Adipose tissue (tissue), 3 donors: ENCODE data around the gene SLC12A4. TPM values are rescaled to one million over a fixed set of nuclear protein-coding genes. Genes with fewer than 3 reads are reported as not detected.
"Not testable (repeated sequence)": the region's sequence is repeated elsewhere in the genome, so short reads cannot be mapped to it uniquely, and the experiment has no call there.

Experiments
- H3K27ac ChIP-seq: one replicate; pipeline ENCODE4 v1.5.1; 2013; ENCODE audit warnings: low read depth, low read length
- WGBS, 3 donors: extraction: QIAGEN DNeasy Blood & Tissue Kit; methylation state at CpG; one replicate each; pipeline ENCODE4 v1.1.7; 2013; 5-methylcytosine and 5-hydroxymethylcytosine counted together
- polyA plus RNA-seq, 3 donors: library from polyadenylated mRNA; stranded (reverse); fragments of 200-250 nt; gene quantifications; one replicate each; pipeline ENCODE4 v1.2.3, GENCODE V29; 2013
- donor health status: healthy with polysubstance abuse.
- donor health status: Bipolar disorder and iron deficiency.
- donor health status: healthy.

The SLC12A4 gene
- polyA plus RNA-seq, 3 donors, result 13.2 to 56.9 (median 44.4) TPM

DNA sequence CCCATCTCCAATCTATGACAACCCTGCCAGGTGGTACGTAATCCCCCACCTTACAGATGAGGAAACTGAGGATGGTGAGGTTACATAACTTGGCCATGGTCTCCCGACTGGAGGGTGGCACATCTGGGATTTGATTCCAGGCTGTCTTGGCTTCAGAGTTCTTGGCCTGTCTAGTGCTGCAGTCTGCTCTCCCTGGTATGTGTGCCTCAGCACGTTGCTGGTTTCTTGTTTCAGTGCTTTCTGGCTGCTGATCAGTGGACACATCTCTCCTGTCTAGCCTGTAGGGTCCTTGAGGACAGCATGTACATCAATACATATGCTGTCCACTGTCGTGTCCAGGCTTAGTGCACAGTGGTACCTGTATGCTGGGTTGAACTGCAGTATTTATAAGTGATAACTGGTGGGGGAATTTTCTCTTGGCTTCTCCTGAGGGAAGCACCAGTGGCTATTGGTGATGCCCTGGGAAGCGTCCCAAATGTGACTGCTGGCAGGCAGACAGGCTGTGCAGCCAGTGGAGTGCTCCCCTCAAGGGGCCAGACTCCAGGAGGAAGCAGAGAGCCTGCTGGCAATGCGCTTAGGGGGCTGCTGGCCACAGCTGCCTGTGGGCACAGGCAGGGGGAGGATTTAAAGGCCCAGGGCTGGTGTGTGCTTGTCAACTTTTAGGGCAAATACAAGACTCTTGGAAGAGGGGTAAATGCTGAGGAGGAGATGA is 51.1 kb downstream of the SLC12A4 start:
- WGBS, 3 donors, result 49 to 65% (median 55%) methylated on average over 6 of the region's 6 CpGs
- H3K27ac ChIP-seq, result no peak overlapping the region

DNA sequence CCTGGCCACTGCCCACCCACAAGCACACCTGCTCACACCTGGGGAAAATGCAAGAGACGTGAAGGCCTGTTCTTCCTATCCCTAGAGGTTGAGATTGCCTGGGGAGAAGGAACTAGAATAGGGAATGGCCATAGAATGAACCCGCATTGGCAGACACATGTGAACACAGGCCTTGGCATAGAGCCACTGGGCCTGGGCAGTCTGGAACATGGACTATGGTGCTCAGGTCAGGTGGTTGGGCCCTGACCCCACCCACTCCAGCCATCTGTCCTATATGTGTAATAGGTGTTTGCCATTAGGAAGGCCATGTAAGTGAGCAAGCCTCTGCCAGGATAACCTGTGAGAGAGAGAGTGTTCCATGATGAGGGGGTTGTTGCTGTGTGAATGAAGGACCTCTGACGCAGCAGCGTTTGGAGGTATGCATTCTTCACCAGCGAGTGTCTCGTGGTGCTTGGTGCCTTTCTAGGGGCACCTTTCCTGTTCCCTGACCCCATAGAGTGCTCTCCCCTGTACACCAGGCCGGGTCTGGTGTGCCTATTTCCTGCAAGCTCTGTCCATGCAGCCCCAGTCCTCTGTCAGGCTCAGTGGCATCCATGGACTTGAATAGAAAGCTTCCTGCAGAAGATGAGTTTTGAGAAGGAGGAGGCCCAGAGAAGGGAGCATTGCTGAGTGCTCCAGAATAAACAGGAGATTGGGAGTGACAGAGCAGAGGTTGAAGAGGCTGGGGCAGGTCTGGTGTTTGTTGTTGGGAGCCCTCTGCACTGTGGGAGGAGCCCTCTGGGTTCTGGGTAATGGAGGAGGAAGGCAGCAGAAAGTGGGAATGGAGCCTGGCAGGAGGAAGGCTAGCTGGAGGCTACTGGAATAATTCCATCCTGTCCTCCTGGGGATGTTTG is 52.4 kb downstream of the SLC12A4 start:
- H3K27ac ChIP-seq, result no peak overlapping the region
- 71 to 84% (median 82%) methylated on average over 7 of the region's 7 CpGs for WGBS, 3 donors

DNA sequence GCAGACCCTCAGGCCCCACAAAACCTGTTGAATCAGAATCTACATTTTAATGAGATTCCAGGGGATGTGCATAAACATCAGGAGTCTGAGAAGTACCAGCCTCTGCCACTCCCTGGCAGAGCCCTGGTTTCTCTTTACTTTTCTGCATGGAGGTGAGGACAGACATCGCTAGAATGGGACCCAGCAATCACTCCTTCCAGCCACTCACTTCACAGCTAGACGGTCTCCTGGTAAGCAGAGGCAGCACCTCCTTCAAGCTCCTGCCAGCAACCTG is 53.0 kb downstream of the SLC12A4 start:
- not testable (repeated sequence) for H3K27ac ChIP-seq
- WGBS, 3 donors, result 77 to 90% (median 81%) methylated on average over 2 of the region's 2 CpGs

DNA sequence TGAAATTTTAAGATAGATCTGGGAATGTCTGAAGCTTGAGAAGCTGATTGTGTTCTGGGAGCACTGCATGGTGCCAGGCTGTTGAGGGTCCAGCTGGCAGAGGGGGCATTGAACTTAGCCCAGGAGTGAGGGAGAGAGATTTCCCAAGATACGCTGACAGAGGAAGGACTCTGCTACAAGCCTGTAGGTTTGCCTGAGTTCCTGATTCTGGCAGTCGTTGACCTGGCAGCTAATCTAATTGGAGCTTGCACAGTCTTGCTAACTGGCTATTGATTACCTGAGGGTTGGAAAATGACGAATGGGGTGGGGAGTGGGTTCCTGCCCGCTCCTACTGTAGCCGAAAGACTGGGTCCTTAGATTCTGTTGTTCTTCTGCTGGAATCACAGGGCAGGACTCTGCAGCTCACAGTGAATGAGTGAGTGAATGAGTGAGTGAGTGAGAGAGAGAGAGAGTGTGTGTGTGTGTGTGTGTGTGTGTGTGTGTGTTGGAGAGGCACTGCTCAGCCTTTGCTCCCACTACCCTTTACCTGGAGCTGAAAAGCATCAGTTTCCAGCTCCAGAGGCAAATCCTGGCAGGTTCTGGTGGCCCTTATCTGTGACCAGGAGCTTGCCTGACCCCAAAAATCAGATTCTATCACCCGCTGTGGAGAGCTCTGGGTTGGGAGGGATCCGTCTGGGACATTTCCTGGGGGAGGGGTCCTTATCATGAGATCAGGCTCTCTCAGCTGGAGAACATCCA is 53.5 kb downstream of the SLC12A4 start:
- WGBS, 3 donors, result 72 to 77% (median 76%) methylated on average over 7 of the region's 7 CpGs
- no peak overlapping the region for H3K27ac ChIP-seq

DNA sequence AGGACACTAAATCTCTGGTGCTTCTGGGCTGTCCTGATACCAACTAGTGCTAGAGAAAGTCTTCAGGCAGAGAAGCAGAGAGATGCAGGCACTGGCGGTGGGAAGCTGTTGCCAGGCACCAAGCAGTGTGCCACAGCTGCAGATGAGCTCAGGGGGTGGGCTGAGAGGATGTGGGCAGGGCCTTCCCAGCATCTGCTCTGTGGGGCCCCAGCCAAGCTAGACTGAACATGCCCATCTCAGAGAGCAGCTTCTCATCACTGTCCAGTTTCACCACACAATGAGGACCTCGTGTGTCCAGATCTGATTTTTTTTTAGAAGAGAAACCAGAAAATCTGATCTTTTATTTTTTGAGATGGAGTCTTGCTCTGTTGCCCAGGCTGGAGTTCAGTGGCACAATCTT is 58.3 kb downstream of the SLC12A4 start:
- 61 to 83% (median 64%) methylated on average over 2 of the region's 2 CpGs for WGBS, 3 donors
- no peak overlapping the region for H3K27ac ChIP-seq

DNA sequence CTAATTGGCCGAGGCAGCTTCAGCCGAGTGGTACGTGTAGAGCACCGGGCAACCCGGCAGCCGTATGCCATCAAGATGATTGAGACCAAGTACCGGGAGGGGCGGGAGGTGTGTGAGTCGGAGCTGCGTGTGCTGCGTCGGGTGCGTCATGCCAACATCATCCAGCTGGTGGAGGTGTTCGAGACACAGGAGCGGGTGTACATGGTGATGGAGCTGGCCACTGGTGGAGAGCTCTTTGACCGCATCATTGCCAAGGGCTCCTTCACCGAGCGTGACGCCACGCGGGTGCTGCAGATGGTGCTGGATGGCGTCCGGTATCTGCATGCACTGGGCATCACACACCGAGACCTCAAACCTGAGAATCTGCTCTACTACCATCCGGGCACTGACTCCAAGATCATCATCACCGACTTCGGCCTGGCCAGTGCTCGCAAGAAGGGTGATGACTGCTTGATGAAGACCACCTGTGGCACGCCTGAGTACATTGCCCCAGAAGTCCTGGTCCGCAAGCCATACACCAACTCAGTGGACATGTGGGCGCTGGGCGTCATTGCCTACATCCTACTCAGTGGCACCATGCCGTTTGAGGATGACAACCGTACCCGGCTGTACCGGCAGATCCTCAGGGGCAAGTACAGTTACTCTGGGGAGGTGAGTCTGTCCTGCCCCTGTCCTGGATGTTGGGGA is 59.2 kb downstream of the SLC12A4 start:
- 95 to 96% (median 95%) methylated on average over 36 of the region's 36 CpGs for WGBS, 3 donors
- H3K27ac ChIP-seq, result no peak overlapping the region

DNA sequence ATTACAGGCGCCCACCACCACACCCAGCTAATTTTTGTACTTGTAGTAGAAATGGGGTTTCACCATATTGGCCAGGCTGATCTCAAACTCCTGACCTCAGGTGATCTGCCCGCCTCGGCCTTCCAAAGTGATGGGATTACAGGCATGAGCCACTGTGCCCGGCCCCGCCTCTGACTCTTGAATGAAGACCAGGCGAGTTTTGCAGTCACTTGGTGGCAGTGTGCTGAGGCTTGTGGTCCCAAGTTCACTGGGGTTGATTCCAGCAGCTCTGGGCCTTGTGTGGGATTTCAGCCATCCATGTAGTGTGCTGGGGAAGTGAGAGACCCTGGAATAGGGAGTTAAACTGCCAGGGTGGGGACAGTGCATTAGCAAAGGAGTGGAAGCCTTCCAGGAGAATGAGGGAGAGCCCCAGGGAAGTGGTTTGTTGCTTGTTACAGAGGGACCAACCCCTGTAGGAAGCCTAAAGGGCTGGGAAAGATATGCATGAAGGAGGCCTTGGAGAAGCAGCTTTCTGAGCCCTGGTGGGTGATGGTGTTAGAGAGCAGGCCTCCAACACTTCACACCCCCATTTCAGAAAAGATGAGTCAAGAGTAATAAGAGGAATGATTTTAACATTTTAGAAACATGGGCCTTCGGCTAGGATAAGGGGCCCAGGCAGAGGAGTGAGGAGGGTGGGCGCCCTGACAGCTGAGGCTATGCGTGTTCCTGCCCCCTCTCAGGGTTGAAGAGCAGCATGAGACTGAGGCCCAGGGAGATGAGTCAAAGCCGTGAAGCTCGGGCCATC is 60.8 kb downstream of the SLC12A4 start:
- no peak overlapping the region for H3K27ac ChIP-seq
- 86 to 93% (median 90%) methylated on average over 11 of the region's 11 CpGs for WGBS, 3 donors

DNA sequence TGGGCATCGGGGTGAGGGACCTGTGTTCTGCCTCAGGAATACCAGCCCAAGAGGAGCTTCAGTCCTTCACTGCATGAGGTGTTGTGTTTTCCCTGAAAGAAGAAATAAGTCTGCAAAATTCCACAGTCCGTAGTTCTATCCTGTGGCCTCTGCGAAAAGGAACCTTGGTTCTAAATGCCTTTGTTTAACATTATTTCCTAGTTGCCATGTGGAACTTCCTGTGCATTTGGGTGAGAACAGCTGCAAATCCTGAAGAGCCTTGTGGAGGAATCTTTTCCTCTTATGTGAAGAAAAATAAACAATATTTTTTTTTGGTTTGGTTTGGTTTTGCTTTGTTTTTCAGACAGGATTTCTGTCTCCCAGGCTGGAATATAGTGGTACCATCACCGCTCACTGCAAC is 65.6 kb downstream of the SLC12A4 start:
- 69 to 83% (median 82%) methylated on average over 4 of the region's 4 CpGs for WGBS, 3 donors
- no peak overlapping the region for H3K27ac ChIP-seq

DNA sequence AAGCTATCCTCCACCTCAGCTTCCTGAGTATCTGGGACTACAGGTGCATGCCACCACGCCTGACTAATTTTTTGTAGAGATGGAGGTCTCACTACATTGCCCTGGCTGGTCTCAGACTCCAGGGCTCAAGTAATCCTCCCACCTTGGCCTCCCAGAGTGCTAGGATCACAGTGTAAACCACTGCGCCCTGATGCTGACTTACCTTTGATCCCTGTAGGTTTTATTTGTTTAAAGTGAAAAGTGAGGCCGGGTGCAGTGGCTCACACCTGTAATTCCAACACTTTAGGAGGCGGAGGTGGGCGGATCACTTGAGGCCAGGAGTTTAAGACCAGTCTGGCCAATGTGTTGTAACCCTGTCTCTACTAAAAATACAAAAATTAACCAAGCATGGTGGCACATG is 66.7 kb downstream of the SLC12A4 start:
- WGBS, 3 donors, result 83 to 95% (median 95%) methylated on average over 5 of the region's 5 CpGs

DNA sequence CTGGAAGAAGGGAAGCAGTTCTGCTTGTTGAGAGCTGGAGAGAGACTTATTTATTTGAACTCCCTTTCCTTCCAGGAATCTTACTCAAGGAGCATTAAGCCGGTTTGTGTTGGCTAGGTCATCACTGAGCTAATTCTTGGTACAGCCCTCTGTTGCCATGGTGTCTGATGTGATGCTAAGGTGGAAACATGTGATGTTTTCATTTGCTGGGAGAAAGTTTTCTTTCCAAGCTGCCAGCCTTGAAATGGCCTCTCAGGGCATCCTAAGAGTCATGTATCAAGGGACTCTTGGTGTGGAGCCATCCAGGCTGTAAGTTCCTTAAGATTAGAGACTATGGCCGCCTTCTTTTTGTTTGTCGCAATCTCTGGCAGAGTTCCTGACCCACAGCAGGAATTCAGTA is 71.2 kb downstream of the SLC12A4 start:
- no peak overlapping the region for H3K27ac ChIP-seq
- WGBS, 3 donors, result 62 to 71% (median 64%) methylated on average over 3 of the region's 3 CpGs

More for the DNA sequence above, 66.7 kb downstream of the SLC12A4 start:
- no peak overlapping the region for H3K27ac ChIP-seq

DNA sequence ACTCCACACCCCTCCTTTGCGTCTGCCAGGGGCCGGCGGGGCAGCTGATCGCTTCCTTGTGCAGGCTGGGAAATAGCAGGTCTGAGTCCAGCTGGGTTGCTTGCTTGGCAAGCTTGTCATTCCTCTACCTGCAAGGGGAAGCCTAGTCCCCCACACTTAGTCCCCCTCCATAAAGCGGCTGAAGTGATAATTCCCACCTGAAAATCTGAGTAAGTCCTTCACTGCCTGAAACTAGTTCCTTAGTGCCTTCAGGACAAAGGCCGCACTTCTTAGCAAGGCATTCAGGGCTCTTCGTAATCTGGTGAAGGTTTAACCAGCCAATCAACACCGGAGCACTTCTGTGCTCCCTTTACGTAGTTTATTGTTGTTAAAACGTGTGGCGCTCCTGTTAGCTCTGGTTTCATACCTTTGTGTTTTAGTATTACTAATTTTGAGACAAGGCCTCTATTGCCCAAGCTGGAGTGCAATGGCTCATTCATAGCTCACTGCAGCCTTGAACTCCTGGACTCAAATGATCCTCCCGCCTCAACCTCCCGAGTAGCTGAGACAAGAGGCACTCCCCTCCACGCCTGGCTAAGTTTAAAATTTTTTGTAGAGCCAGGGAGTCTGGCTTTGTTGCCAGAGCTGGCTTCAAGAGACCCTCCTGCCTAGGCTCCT is 74.6 kb downstream of the SLC12A4 start:
- 7 to 25% (median 23%) methylated on average over 14 of the region's 14 CpGs for WGBS, 3 donors

More for the DNA sequence above, 74.6 kb downstream of the SLC12A4 start:
- no peak overlapping the region for H3K27ac ChIP-seq

Other genes starting within 250 kb of the SLC12A4 start
- 10 to 100 TPM in 2 of 3 donors, 1 to 10 TPM in 1; 8.7 to 13.3 (median 13.1) TPM for gene GFOD2, start 249.3 kb downstream of the SLC12A4 start, polyA plus RNA-seq
- 1 to 10 TPM; 7.9 to 8.8 (median 8.3) TPM for gene RANBP10, start 162.1 kb downstream of the SLC12A4 start, polyA plus RNA-seq
- 1 to 10 TPM in 2 of 3 donors, under 1 TPM in 1; 0.92 to 1.7 (median 1.1) TPM for gene TSNAXIP1, start 161.7 kb downstream of the SLC12A4 start, polyA plus RNA-seq
- 10 to 100 TPM; 11.4 to 16.4 (median 15.6) TPM for gene THAP11, start 126.3 kb downstream of the SLC12A4 start, polyA plus RNA-seq
- gene NUTF2, start 121.7 kb downstream of the SLC12A4 start, polyA plus RNA-seq, result 100 to 1,000 TPM in 2 of 3 donors, 10 to 100 TPM in 1; 63.8 to 120 (median 113) TPM
- 10 to 100 TPM; 41.0 to 47.5 (median 44.4) TPM for gene CENPT, start 120.9 kb downstream of the SLC12A4 start, polyA plus RNA-seq
- gene EDC4, start 95.6 kb downstream of the SLC12A4 start, polyA plus RNA-seq, result 10 to 100 TPM; 24.3 to 37.3 (median 33.8) TPM
- 1 to 10 TPM in 1 of 3 donors, under 1 TPM in 2; 0.64 to 1.3 (median 0.89) TPM for gene NRN1L, start 83.8 kb downstream of the SLC12A4 start, polyA plus RNA-seq
- gene PSKH1, start 75.4 kb downstream of the SLC12A4 start, polyA plus RNA-seq, result 10 to 100 TPM; 19.2 to 26.8 (median 23.5) TPM
- 100 to 1,000 TPM in 1 of 3 donors, 1 to 10 TPM in 2; 1.3 to 627 (median 2.2) TPM for gene CTRL, start 36.8 kb downstream of the SLC12A4 start, polyA plus RNA-seq
- 10 to 100 TPM; 69.8 to 81.9 (median 80.0) TPM for gene PSMB10, start 31.8 kb downstream of the SLC12A4 start, polyA plus RNA-seq
- 10 to 100 TPM in 2 of 3 donors, 1 to 10 TPM in 1; 7.5 to 34.0 (median 18.5) TPM for gene LCAT, start 24.5 kb downstream of the SLC12A4 start, polyA plus RNA-seq
- under 1 TPM in 1 of 3 donors, not detected in 2; 0.34 TPM for gene DPEP3, start 11.9 kb upstream of the SLC12A4 start, polyA plus RNA-seq
- 1 to 10 TPM in 2 of 3 donors, under 1 TPM in 1; 0.76 to 4.2 (median 3.2) TPM for gene DPEP2, start 30.8 kb upstream of the SLC12A4 start, polyA plus RNA-seq
- not detected for gene DPEP2NB, start 47.3 kb upstream of the SLC12A4 start, polyA plus RNA-seq
- 10 to 100 TPM in 1 of 3 donors, 1 to 10 TPM in 2; 4.8 to 15.5 (median 5.5) TPM for gene DDX28, start 54.6 kb upstream of the SLC12A4 start, polyA plus RNA-seq
- gene DUS2, start 54.6 kb upstream of the SLC12A4 start, polyA plus RNA-seq, result 1 to 10 TPM; 3.5 to 9.0 (median 8.8) TPM
- 10 to 100 TPM in 2 of 3 donors, 1 to 10 TPM in 1; 5.9 to 12.5 (median 11.2) TPM for gene NFATC3, start 116.7 kb upstream of the SLC12A4 start, polyA plus RNA-seq